Right hindlimb (tissue), 1 donor: Measurements from ENCODE around the gene VPS37C.

Source experiments
- DNase-seq: peaks from one replicate; pipeline ENCODE4 v3.0.0-alpha.2; 2018

VPS37C gene

DNA sequence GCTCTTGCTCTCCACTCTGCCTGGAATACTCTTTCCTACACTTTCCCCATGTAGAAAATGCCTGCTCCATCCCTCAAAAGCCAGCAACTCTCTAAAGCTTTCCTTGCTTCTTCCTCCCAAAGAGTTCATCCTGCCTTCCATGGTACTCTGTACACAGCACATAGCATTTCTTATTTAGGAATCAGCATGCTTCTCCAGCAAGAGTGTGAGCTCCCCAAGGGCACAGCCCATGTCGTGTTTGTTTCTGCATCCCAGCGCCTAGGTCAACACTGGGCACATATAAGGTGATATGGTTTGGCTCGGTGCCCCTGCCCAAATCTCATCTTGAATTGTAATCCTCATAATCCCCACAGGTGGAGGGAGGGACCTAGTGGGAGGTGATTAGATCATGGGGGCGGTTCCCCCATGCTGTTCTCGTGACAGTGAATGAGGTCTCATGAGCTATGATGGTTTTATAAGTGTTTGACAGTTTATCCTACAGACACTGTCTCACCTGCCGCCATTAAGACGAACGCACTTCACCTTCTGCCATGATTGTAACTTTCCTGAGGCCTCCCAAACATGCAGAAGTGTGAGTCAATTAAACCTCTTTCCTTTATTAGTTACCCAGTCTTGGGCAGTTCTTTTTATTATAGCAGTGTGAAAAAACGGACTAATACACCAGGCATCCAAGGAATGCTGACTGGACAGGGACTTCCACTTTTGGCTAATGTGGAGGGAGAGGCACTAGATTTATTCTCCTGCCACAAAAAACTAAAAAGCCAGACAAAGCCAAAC, 8.2 kb downstream of the VPS37C start:
- peak; percentile 14 for DNase-seq

DNA sequence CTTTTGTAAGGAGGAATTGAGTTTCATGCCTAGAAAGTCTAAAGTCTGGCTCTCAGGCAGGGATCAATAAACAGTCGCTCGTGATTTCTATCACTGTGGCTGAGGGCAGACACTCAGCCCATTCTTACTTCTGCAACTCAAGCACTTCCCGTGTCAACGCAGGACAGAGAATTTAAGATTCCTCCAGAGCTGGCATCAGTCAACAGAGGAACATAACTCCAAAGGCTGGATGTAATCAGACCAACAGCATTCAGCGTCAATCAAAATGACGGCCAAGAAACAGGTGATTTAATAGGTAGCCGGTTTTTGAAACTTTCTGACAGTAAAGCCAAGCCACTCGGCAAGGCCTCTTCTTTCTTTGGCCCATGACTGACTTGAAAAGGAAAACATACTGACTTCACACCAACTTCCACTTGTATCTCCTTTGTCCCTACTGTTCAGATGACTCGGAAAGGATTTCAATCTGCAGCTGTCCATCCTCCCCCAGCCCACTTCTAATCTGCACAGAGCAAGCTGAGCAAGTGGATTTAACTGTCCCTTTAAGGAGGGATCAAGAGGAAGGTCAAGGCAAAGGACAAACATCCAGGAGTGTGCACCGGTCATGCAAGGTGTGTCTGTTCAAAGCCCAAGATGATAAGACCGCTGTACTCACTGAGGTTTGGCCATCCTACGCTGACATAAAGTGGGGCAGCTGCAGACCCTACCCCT, 9.5 kb downstream of the VPS37C start:
- peak; percentile 27 for DNase-seq

DNA sequence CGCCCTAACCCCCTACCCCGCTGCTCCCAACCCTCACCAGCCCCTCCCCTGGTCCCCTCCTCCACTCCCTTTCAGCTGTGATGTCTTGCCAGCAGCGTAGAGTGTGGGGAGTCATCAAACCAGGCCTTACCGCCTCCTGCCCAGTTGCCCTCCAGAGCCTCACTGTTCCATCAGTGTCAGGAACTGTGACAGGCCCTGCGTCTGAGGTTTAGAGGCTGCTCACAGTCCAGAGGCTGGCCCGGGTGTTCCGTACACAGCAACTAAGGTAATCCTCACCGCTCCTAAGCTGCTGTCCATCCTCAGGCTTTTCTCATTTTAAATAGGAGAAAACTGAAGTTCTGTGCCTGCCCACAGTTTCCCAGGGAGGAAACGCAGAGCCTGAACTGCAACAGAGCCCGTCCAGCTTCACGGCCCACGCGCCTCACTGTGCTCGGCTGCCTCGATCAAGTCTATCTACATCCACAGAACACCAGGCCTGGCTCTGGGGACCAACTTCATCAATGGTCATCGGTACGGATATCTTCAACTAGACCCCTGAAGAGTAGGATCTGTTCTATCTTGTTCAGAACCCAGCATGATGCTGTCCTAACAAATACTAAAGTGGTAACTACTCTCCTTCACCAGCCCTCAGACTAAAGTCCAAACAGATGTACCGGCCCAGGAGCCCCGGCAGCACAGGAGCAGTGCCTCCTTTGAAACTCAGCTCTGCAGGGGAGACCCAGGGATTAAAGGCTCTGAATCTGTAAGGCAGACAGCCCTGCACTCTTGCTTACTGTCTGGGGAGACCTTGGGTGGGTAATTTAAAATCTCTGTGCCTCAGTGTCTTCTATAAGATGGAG, 10.3 kb downstream of the VPS37C start:
- DNase-seq, result peak; percentile 12

DNA sequence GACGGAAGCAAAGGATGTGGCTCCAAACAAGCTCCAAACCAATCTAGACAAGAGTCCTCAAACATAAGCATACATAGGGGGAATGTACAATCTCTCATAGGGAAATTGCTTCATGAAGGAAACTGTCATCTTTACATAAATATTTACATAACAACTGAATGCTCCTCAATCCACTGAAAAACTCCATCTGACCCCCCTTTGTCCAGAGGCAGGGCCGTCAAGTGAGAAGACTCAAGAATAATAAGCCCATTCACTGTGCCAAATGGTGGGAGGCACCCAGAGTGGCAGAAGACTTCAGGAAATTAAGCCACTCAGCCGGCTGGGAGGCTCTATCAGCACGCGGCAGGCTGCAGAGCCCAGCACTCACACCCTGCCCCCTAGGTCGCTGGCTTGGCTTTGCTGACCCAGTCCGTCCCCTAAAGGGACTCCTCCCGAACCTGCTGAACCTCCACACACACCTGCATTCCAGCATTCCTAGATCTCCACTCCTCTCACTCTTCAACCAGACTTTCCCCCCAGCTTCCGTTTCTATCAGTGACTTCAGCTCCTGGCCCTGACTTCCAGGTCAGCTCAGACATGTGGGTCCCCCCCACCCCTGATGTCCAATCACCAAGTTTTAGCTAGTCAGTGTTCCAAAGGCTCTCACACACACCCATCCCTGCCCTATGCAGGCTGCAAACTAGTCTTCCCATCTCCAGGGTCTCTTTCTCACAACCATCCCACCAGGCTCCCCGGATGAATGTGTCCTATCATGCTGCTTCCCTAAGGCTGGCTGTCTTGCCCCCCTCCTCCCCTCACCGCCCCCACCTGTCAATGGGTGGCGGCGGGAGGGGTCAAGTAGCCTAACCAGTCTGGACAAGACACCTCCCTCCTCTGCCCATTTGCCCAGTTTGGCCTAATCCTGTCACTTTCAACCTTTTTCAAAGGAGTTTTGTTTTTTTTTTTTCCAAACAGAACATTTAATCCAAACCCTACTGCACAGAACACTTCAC, 11.3 kb downstream of the VPS37C start:
- DNase-seq, result peak; percentile 17

DNA sequence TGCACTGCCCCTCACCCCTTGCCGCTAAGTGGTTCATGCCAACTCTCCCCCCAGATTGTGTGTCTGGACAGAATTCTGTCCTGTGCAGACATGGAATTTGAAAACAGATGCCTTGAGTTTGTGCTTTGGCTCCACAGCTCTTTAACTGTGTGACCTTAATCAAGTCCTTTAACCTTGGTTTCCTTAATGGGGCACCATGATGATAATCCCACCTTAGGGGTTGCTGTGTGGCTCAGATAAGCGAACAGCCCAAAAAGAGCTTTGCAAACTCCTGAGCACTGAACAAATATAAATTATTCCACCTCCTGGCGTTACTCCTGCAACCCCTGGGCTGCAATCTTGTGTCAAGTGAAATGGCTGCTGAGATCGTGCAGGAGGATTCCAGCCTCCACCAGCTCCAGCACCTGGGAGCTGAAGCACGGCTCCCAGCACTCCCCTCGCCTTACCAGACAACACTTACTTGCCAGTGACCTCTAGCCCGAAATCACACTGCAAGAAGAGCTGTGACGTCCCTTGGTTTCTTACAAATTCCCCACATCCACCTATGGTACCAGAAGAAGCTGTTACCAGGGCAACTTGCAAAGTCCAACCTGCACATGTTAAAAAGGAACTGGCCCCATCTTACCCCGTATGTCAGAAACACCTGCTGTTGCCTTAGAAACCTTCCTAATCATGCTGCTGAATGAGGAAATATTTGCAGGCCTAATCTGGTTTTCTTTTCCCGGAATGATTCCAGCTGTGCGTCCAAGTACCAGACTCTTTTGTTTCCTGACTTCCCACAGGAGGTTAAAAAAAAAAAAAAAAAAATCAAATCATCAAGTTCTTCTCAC, 13.2 kb downstream of the VPS37C start:
- DNase-seq, result peak; percentile 19

DNA sequence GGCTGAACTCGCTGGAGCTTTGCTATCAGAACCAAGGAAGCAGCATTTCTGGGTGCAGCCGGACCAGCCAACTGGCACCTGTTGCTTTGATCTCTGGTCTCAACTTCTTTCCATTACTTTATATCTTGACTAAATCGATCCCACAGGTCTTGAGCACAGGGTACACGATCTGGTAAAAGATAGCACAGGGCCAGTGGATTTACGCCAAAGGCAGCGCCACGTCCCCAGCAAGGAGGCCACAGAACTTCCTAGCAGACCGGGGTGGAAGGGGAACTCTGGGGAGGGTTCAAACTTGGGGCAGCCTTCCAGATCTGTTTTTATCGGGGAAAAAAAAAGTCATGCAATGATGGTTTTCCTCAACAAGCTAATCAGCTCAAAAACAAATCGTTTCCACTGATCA, 14.0 kb downstream of the VPS37C start:
- no peak for DNase-seq

DNA sequence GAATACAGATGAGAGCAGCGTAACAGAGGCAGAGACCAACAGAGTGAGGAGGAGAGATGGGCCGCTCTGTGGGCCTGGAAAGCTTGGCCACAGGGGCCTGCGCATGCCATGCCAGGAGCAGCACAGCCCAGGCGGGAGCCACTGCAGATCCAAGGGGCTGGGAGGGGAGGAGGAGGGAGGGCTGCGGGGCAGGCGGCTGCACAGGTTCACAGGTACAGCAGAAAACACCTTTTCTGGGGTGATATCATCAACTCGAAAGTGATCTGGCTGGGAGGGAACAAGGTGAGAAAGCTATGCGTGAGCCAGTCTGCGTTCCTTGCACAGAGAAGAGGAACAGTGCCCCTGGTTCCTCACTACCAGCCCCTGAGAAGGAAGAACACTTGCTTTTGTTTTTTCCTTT, 14.8 kb downstream of the VPS37C start:
- DNase-seq, result peak; percentile 3

DNA sequence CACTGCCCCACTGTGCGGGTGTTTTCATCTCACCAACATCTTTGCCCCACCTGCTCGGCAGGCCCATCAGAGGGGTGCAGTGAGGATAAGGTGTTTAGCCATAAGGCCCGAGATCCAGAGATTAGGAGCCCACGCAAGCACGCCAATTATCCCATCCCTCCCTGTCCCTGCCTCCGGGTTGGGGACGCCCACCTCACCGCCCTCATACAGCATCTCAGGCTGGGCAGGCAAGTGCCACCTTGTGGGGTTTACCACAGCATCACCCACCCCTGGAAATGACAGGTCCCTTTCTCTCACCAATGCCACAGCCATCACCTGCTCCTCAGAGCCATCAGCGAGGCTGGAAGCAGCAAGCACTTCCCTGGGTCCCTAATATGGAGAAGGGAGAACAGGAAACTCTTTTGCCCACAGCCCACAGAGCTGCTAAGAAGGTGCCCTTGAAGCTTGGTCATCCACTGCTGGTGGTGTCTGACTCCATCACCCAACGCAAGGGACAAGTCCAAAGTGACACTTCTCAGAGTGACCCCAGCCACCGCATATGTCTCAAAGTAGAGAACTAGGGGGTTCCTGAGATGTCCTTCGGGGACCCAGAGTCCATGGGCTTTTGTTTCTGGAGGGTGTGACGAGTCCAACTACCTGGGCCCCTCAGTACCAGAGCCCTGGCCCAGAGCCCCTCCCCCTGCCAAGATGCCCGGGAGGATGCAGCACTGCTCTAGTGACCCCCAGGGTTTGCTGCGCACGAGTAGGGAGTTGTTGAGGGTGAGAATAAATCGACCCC, 15.8 kb downstream of the VPS37C start:
- peak; percentile 4 for DNase-seq

DNA sequence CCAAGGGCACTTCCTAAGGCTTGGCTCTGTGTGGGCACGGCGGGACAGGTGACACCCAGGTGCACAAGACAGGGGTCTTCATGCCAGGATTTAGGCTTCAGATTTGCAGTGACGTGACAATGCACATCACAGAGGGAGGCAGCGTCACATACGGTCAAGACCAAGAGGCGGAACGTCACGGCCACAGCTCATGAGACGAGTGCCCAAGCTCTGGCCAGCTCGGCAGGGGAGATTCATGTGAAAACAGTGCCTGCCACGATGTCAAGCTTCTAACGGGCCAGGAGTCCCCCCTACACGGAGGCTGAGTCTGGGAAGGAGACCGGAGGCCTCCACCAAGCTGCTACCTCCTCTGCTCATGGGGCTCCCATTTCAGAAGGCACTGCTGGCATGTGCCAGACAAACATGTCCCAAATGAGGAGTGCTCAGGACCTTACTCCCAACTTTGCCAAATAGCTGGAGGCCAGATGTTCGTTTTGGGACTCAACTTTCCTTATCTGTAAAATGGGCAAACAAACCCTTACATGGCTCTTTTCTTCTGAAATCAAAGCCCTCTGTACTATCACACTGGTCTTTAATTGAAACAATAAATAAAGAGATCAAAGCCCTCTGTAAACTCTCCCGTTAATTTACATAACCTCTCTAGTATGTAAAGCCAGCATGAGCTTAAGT, 16.6 kb downstream of the VPS37C start:
- DNase-seq, result peak; percentile 13

DNA sequence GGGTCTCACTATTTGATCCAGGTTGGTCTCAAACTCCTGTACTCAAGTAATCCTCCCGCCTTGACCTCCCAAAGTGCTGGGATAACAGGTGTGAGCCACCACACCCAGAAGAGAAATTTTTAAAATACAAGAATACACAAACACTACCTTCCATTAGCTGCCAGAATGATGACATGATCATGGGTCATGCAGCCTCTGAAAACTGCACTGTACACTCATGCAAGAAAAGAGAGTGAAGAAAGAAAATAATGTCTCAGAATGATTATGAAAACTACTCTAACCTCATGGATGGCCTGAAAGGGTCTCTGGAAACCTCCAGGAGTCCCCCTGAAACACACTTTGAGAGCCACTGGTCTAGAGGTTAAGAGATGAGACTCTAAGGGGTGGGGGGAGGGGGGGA, 18.8 kb downstream of the VPS37C start:
- no peak for DNase-seq

DNA sequence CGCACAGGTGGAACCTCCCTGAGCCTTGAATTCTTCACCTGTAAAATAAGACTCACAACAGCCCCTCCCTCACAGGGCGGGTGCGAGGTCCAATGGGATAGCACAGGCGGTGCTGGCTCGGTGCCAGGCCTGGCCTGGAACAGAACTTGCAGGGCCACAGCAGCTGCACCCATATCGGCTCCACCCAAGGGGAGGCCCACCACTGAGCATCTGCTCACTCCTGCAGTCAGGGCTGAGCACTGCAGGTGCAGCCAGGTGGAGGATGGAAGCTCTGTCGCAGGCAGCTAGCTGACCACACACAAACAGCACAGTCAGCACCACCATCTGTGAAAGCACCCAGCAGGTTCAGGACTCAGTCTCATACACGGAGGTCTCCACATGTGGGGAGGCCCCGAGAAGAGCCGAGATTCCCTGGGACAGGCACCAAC, 19.6 kb downstream of the VPS37C start:
- DNase-seq, result peak; percentile 47

DNA sequence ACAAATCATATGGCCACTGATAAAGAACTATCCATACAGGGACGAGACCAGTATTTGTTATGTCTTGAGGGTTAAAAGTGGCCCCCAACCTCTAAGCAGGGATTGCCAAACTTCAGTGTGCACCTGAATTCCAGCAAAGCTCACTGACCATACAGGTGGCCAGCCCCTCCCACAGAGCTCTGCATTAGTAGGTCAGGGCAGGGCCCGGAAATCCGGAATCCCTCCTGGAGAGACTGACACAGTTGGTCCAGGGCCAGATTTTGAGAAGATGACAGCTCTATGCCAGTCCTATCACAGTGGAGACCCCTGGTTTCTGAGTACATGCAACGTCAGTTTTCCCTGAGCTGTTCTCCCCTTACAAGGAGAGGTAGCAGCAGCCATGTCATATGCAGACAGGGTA, 20.8 kb downstream of the VPS37C start:
- no peak for DNase-seq

DNA sequence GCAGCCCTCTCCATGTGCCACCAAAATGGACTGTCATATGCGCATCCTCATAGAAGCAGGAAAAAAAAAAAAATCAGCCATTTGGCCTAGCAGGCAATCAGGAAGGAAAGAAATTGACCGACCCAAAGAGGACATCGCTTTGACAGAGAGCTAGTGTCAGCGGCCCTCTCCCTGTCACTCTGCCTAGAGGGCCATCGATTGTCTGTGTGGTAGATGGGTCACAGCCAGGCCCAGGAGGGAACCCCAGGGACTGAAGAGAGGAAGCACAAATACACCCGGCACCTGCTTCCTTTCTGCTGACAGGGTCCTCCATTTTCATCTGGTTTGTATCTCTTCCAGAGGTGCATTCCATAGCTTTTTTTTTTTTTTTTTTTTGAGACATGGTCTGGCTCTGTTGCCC, 21.8 kb downstream of the VPS37C start:
- peak; percentile 12 for DNase-seq

DNA sequence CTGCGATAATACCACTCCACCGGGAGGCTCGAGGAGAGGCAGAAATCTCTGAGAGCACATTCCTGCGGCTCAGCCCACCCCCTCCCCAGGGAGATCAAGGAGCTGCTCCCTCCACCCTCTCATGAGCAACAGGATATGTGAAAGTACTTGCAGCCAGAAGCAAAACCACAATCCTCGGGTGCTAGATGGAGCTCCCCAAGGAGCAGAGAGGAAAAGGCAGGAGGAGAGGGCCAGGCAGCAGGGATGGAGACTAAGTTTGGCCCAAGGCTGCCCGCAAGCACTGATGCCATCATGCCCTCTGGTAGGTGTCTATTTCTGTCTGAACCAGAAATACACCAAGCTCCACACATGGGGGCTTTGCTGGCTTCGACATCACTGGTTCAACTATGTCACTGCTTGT, 22.3 kb downstream of the VPS37C start:
- DNase-seq, result peak; percentile 49

DNA sequence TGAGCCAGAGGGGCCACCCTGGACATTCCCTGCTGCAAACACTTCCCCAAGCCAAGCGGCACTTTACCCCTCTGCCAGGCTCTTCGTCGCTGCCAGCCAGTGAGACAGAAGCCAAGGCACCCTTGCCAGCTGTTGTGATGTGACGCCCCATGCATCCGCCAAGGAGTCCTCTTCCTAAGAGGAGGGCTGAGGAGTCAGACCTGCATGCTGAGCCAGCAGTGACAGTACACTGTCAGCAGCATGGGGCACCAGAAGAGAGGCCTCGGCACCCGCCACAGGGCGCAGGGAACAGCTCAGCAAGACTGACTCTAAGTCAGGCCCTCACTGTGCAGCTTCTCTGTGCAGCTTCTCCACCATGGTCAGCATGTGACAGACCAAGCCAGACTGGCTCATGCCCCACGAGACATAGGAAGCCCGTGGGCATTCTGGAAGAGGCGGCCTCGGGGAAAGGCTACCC, 26.4 kb downstream of the VPS37C start:
- peak; percentile 32 for DNase-seq

DNA sequence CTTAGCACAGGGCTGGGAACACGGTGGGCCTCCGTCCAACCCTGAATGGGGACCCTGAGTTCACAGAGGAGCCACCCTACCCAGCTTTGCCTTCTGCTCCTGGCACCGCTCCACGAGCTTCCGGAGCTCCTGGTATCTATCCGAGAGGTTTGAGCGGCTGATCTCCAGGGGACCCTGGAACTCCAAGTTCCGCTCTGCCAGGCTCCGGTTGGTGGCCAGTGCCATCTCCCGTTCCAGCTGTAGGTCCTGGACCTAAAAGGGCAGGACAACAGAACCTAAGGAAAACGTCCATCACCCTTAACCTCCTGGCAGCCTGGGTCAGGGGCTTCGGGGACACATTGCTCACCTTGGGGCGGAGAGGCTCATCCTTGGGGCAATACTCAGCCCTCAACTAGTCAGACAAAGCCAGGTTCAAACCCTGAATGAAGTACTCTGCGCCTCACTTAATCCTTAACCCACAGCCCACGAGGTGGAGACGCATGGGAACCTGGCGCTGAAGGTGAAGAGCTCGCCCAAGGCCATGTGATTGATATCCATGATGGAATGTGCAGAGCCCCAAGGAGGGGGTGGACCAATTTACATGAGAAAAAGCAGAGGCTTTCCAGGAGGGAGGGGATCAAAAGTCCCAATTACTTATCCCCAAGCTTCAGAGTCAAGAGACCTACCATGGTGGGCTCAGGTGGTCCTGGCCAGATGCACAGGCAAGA, 27.1 kb downstream of the VPS37C start:
- DNase-seq, result peak; percentile 15

DNA sequence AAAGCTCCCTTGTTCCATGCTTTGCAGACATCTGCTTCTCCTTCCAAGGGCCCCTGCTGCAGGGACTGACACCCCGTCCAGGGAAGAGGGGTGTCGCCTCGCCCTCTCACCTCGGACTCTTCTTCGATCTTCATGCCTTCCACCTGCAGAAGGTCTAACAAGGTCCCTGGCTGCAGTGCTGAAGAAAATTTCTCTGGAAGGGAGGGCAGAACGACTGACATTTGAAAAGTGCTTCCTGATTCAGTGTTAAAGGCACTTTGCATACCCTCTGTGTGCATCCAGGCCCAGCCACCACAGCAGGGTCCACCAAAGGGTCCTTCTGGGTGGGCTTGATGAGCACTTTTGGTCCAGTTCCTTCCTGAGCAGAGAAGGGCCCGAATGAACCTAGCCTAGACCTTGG, 28.1 kb downstream of the VPS37C start:
- DNase-seq, result no peak

DNA sequence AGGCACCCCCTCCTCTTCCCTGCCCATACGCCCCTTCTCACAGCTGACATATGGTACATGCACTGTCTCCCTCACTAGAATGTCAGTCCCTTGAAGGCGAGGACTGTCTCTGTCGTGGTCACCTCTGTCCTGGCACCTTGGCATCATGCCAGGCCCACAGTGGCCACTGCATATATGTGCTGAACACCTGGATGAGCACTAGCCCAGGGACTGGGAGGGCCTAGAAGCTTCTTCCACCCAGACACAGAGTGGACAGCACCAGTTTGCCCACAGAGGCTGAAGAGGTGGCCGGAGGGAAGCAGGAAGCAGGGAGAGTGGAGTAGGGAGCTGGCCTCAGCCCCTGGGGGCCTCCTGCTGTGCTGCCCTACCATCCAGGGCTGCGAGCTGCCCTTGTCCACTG, 28.6 kb downstream of the VPS37C start:
- DNase-seq, result no peak

DNA sequence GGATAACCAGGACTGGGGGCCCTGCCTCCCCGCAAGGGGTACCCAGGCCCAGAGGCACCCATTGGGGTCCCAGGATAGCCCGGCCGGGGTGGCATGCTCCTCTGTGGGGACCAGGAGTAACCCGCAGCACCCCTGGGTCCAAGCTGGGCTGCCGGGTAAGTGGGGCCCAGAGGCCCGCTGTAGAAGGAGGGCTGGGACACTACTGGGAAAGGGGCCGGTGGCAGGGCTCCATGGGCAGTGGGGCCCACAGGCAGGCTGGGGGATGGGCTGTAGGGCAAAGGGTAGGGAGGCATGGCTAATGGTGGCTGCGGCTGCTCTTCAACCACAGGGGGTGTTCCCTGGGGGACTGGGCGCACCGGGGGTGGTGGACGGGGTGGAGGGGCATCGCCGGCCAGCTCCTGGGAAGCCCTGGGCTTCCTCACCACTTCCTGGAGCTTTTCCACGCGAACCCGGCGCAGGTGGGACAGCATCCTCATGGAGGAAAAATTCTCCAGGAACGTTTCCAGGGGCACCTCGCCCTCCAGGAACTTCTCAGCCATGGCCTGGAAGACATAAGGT, 29.1 kb downstream of the VPS37C start:
- DNase-seq, result no peak
